ENCODE measurements around the gene PCDHB3.

The PCDHB3 gene

GRCh38 chr5:141100243-141100805 lies at the start of gene PCDHB3:
Gene PCDHB3 (plus strand): TSS chr5:141100473. CDS start chr5:141100650, 177 bp downstream.
- no peak for DNase-seq (ENCODE audit: extremely low spot score)
- no peak for TF ChIP-seq CTCF (IDR thresholded peaks at IDR 0.05; ENCODE audit: control extremely low read depth, extremely low read depth, low read depth, missing control alignments)
- POLR2A ChIA-PET = no interaction called here
- CTCF ChIA-PET = interaction anchor here (1.3 kb wide), 1 partner anchor 13 kb away, joined by 3 read pairs; no protein-coding TSS in a partner anchor

- no peak for TF ChIP-seq CTCF (IDR thresholded peaks at IDR 0.05; ENCODE audit: control extremely low read depth, extremely low read depth, low read depth, missing control alignments)
Measured at GRCh38 chr5:141050622-141051520, 49.4 kb upstream of the PCDHB3 start, which contains the start of gene PCDHB1. Gene PCDHB1 (plus strand): TSS chr5:141051374. CDS start chr5:141051471, 97 bp downstream.

GRCh38 chr5:141051521-141051866 lies 48.8 kb upstream of the PCDHB3 start:
- POLR2A ChIA-PET = no interaction called here
- no peak for DNase-seq (ENCODE audit: extremely low spot score)
- no peak for TF ChIP-seq CTCF (IDR thresholded peaks at IDR 0.05; ENCODE audit: control extremely low read depth, extremely low read depth, low read depth, missing control alignments)
- CTCF ChIA-PET = interaction anchor here (1.5 kb wide), 1 partner anchor 16 kb away, joined by 4 read pairs; no protein-coding TSS in a partner anchor

More at GRCh38 chr5:141050622-141051520, 49.4 kb upstream of the PCDHB3 start, which contains the start of gene PCDHB1:
- CTCF ChIA-PET = interaction anchor here (1.5 kb wide), 1 partner anchor 17 kb away, joined by 4 read pairs; no protein-coding TSS in a partner anchor
- DNase-seq (ENCODE audit: extremely low spot score) = no peak
- POLR2A ChIA-PET = no interaction called here

- no peak for DNase-seq (ENCODE audit: extremely low spot score)
- CTCF ChIA-PET = interaction anchor here (0.9 kb wide), 1 partner anchor 9 kb away, joined by 3 read pairs; no protein-coding TSS in a partner anchor
- TF ChIP-seq CTCF (IDR thresholded peaks at IDR 0.05; ENCODE audit: control extremely low read depth, extremely low read depth, low read depth, missing control alignments) = no peak
- POLR2A ChIA-PET = no interaction called here
Measured at GRCh38 chr5:141077826-141078225, 22.4 kb upstream of the PCDHB3 start.

- ChIA-PET POLR2A (no interaction called here), CTCF (interaction anchor here (1.2 kb wide), 1 partner anchor 13 kb away, joined by 3 read pairs; no protein-coding TSS in a partner anchor)
- no peak for DNase-seq (ENCODE audit: extremely low spot score)
- no peak for TF ChIP-seq CTCF (IDR thresholded peaks at IDR 0.05; ENCODE audit: control extremely low read depth, extremely low read depth, low read depth, missing control alignments)
Measured at GRCh38 chr5:141082228-141082627, 18.0 kb upstream of the PCDHB3 start.

GRCh38 chr5:141084487-141084989 lies 15.7 kb upstream of the PCDHB3 start:
- no peak for DNase-seq (ENCODE audit: extremely low spot score)
- CTCF ChIA-PET = no interaction called here
- POLR2A ChIA-PET = no interaction called here
- TF ChIP-seq CTCF (IDR thresholded peaks at IDR 0.05; ENCODE audit: control extremely low read depth, extremely low read depth, low read depth, missing control alignments) = peak; percentile 19
